ENCODE results near the gene B3GNT3. TPM values are rescaled to one million over a fixed set of nuclear protein-coding genes. Genes with fewer than 3 reads are reported as not detected.

The B3GNT3 gene
- total and polyA plus RNA-seq, 9 of the 15 experiments (the other 6 are each of a cell fraction or from before 2014, with no cell fraction given), result 0.06 to 0.11 (median 0.07) TPM; not detected in 6

- 0 out of 2 replicates have a peak, but pooled peaks have one; percentile 4 for TF ChIP-seq PKNOX1 (IDR thresholded peaks at IDR 0.05)
- TF ChIP-seq ZNF175 (CRISPR knock-in tag; IDR thresholded peaks at IDR 0.05; ENCODE audit: low read depth), result no peak
- TF ChIP-seq DACH1 (IDR thresholded peaks at IDR 0.05; ENCODE audit: partially characterized antibody), result peak; percentile 55
- TF ChIP-seq MXI1 (IDR thresholded peaks at IDR 0.05; ENCODE audit: low read depth, low read length), result peak; percentile 65; the same call in 1 of the 2 replicates
- TF ChIP-seq GTF2E2 (tag; IDR thresholded peaks at IDR 0.05), result no peak
- peak; percentile 74 for TF ChIP-seq POLR2B (IDR thresholded peaks at IDR 0.05; ENCODE audit: low read depth, partially characterized antibody)
- TF ChIP-seq E4F1 (CRISPR knock-in tag; IDR thresholded peaks at IDR 0.05; ENCODE audit: borderline replicate concordance), result no peak
- TF ChIP-seq TRIM24 (IDR thresholded peaks at IDR 0.05), result peak in 1 of 2 experiments; percentile 57; a peak in 2 of 4 replicates
- TF ChIP-seq MAFG (tag; conservative IDR thresholded peaks at IDR 0.05), result no peak
- 0 out of 2 replicates have a peak, but pooled peaks have one; percentile 26 for TF ChIP-seq SMARCA4 (IDR thresholded peaks at IDR 0.05)
- TF ChIP-seq RNF2 (IDR thresholded peaks at IDR 0.05), result peak; percentile 92
- TF ChIP-seq NFRKB (IDR thresholded peaks at IDR 0.05; ENCODE audit: low read depth), result peak; percentile 65
- TF ChIP-seq GATA2 (CRISPR knock-in tag; IDR thresholded peaks at IDR 0.05), result no peak
- TF ChIP-seq BCOR (IDR thresholded peaks at IDR 0.05), result peak; percentile 100
- TF ChIP-seq SP1 (CRISPR knock-in tag; IDR thresholded peaks at IDR 0.05), result peak; percentile 46; the same call in 1 of the 2 replicates
- TF ChIP-seq SNIP1 (IDR thresholded peaks at IDR 0.05; ENCODE audit: low read depth), result no peak
- peak; percentile 77; the same call in 1 of the 2 replicates for TF ChIP-seq SMAD4 (CRISPR knock-in tag; conservative IDR thresholded peaks at IDR 0.05)
- peak; percentile 77 for TF ChIP-seq CREM (IDR thresholded peaks at IDR 0.05; ENCODE audit: low read depth)
- peak; percentile 54 for TF ChIP-seq FOXM1 (IDR thresholded peaks at IDR 0.05; ENCODE audit: low read depth)
- no peak for TF ChIP-seq FOXM1 (CRISPR knock-in tag; IDR thresholded peaks at IDR 0.05; ENCODE audit: low read depth)
These were observed 43.6 kb upstream of the B3GNT3 start, which contains the start of gene FCHO1 (continued) for GRCh38 chr19:17751103-17751911.

Measured in K562 (cell line).